ENCODE data around the gene METTL16. TPM values are rescaled to one million over a fixed set of nuclear protein-coding genes. Genes with fewer than 3 reads are reported as not detected.

Gene METTL16
- total and polyA plus RNA-seq, 7 donors = 6.5 to 33.2 (median 18.3) TPM

DNA sequence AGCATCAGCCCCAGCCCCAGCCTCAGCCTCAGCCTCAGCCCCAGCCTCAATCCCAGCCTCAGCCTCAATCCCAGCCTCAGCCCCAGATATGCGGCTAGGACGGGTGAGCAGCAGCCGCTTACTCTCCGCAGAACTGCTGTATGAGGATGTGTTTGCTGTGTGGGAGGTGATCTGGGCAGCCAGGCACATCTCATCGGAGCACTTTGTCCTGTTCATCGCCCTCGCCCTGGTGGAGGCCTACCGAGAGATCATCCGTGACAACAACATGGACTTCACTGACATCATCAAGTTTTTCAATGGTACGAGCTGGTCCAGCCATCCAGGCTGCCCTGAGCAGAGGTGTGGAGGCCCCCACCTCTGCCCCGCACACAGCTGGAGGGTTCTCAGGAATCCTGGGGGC, 132.8 kb downstream of the METTL16 start:
- WGBS, 2 donors = 93 to 94% methylated on average over 11 of the region's 11 CpGs
- H3K36me3 ChIP-seq = peaks cover 12 to 76% (median 28%) of the 10 kb centered on the region in 4 donors
- H3K27me3 ChIP-seq = no peaks in the 10 kb centered on the region
- no peak for DNase-seq
- H3K27ac ChIP-seq = no peak overlapping the region
- TF ChIP-seq POLR2A (IDR thresholded peaks at IDR 0.05) (no peak), POLR2AphosphoS5 (IDR thresholded peaks at IDR 0.05) (no peak), EP300 (IDR thresholded peaks at IDR 0.05) (no peak)
- TF ChIP-seq, protein P1, sequence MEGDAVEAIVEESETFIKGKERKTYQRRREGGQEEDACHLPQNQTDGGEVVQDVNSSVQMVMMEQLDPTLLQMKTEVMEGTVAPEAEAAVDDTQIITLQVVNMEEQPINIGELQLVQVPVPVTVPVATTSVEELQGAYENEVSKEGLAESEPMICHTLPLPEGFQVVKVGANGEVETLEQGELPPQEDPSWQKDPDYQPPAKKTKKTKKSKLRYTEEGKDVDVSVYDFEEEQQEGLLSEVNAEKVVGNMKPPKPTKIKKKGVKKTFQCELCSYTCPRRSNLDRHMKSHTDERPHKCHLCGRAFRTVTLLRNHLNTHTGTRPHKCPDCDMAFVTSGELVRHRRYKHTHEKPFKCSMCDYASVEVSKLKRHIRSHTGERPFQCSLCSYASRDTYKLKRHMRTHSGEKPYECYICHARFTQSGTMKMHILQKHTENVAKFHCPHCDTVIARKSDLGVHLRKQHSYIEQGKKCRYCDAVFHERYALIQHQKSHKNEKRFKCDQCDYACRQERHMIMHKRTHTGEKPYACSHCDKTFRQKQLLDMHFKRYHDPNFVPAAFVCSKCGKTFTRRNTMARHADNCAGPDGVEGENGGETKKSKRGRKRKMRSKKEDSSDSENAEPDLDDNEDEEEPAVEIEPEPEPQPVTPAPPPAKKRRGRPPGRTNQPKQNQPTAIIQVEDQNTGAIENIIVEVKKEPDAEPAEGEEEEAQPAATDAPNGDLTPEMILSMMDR (IDR thresholded peaks at IDR 0.05) = no peak
- H3K9me3 ChIP-seq = no peaks in the 10 kb centered on the region
- intact Hi-C loops (cut with DNase I) = no loop called here
- H3K4me1 ChIP-seq = peaks cover 0 to 15% (median 14%) of the 10 kb centered on the region in 4 donors
- H3K4me3 ChIP-seq = no peak overlapping the region

DNA sequence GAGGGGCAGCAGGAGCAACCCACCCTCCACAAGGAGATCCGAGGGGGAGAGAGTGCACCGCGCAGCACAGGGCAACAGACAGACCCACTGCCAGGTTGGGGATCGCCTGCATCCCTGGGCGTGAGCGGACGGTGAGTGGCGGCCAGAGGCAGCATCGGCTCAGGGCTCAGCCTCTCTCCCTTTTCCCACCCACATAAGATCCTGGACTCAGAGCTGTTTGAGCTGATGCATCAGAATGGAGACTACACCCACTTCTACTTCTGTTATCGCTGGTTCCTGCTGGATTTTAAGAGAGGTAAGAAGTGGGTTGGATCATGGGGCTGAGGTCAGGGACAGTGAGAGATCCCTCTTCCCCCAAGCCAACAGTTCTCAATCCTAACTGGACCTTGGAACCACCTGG, 134.0 kb downstream of the METTL16 start:
- Histone ChIP-seq H3K4me3 (no peak overlapping the region), H3K36me3 (peaks cover 16 to 88% (median 35%) of the 10 kb centered on the region in 4 donors), H3K9me3 (no peaks in the 10 kb centered on the region), H3K4me1 (peaks cover 0 to 6% (median 5%) of the 10 kb centered on the region in 4 donors), H3K27ac (no peak overlapping the region), H3K27me3 (no peaks in the 10 kb centered on the region)
- TF ChIP-seq POLR2A (IDR thresholded peaks at IDR 0.05) = no peak
- TF ChIP-seq EP300 (IDR thresholded peaks at IDR 0.05) = no peak
- no peak for TF ChIP-seq POLR2AphosphoS5 (IDR thresholded peaks at IDR 0.05)
- TF ChIP-seq, protein P1 (IDR thresholded peaks at IDR 0.05) = no peak
- DNase-seq = no peak
- 93 to 97% methylated on average over 10 of the region's 10 CpGs for WGBS, 2 donors
- intact Hi-C loops (cut with DNase I) = no loop called here

DNA sequence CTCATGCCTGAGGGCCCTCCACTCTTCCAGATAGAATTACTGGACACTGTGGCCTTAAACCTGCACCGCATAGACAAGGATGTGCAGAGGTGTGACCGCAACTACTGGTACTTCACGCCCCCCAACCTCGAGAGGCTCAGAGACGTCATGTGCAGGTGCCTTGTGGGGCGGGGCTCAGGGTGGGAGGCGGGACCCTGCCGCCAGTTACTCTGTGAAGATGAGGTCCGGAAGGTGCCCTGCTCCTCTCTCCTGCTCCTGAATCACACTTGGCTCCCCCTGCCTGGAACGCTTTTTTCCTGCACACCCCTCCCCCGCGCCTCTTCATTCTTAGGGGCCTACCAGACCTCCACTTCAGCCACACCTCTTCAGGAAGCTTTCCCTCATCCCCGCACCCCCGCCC, 135.6 kb downstream of the METTL16 start:
- Histone ChIP-seq H3K4me3 (no peak overlapping the region), H3K36me3 (peaks cover 18 to 93% (median 39%) of the 10 kb centered on the region in 4 donors)

DNA sequence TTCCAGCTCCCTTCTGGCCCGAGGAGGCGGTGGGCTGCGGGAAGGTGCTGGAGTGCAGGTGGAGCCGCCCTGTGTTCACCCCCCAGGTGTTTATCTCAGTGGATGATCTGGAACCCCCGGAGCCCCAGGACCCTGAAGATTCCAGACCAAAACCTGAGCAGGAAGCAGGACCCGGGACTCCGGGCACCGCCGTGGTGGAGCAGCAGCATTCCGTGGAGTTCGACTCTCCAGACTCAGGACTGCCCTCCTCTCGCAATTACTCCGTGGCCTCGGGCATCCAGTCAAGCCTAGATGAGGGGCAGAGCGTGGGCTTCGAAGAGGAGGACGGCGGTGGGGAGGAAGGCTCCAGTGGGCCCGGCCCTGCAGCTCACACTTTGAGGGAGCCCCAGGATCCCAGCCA, 136.3 kb downstream of the METTL16 start:
- TF ChIP-seq POLR2A (IDR thresholded peaks at IDR 0.05) (no peak), EP300 (IDR thresholded peaks at IDR 0.05) (no peak), POLR2AphosphoS5 (IDR thresholded peaks at IDR 0.05) (no peak)
- TF ChIP-seq, protein P1 (IDR thresholded peaks at IDR 0.05) = no peak
- Histone ChIP-seq H3K27ac (no peak overlapping the region), H3K4me1 (no peaks in the 10 kb centered on the region), H3K4me3 (no peak overlapping the region), H3K9me3 (no peaks in the 10 kb centered on the region), H3K36me3 (peaks cover 18 to 86% (median 38%) of the 10 kb centered on the region in 4 donors), H3K27me3 (no peaks in the 10 kb centered on the region)
- 95% methylated on average over 19 of the region's 19 CpGs for WGBS, 2 donors
- intact Hi-C loops (cut with DNase I) = no loop called here
- no peak for DNase-seq

More for the DNA sequence above, 135.6 kb downstream of the METTL16 start:
- no peak for DNase-seq
- Histone ChIP-seq H3K27me3 (no peaks in the 10 kb centered on the region), H3K27ac (no peak overlapping the region), H3K9me3 (no peaks in the 10 kb centered on the region), H3K4me1 (no peaks in the 10 kb centered on the region)
- TF ChIP-seq, protein P1 (IDR thresholded peaks at IDR 0.05) = no peak
- 90% methylated on average over 14 of the region's 14 CpGs for WGBS, 2 donors
- intact Hi-C loops (cut with DNase I) = no loop called here
